Measurements from ENCODE around the gene RIN3.

The RIN3 gene

GRCh38 chr14:92470215-92470614, 43.4 kb upstream of the RIN3 start:
- H3K4me3 ChIP-seq (ENCODE audit: low read depth, low read length) = no peak overlapping the region
- no peak for TF ChIP-seq CTCF (IDR thresholded peaks at IDR 0.05; ENCODE audit: low read depth, low read length, missing control alignments)
- DNase-seq (ENCODE audit: low read depth) = no peak

GRCh38 chr14:92470811-92471210, 42.8 kb upstream of the RIN3 start:
- DNase-seq (ENCODE audit: low read depth) = no peak
- H3K4me3 ChIP-seq (ENCODE audit: low read depth, low read length) = no peak overlapping the region
- TF ChIP-seq CTCF (IDR thresholded peaks at IDR 0.05; ENCODE audit: low read depth, low read length, missing control alignments) = no peak

GRCh38 chr14:92471919-92472318, 41.7 kb upstream of the RIN3 start:
- no peak overlapping the region for H3K4me3 ChIP-seq (ENCODE audit: low read depth, low read length)
- TF ChIP-seq CTCF (IDR thresholded peaks at IDR 0.05; ENCODE audit: low read depth, low read length, missing control alignments) = no peak
- DNase-seq (ENCODE audit: low read depth) = no peak

- H3K4me3 ChIP-seq (ENCODE audit: low read depth, low read length) = no peak overlapping the region
- DNase-seq (ENCODE audit: low read depth) = no peak
- no peak for TF ChIP-seq CTCF (IDR thresholded peaks at IDR 0.05; ENCODE audit: low read depth, low read length, missing control alignments)
Observed at GRCh38 chr14:92472860-92473259, 40.7 kb upstream of the RIN3 start.

- H3K4me3 ChIP-seq (ENCODE audit: low read depth, low read length) = no peak overlapping the region
- DNase-seq (ENCODE audit: low read depth) = no peak
- TF ChIP-seq CTCF (IDR thresholded peaks at IDR 0.05; ENCODE audit: low read depth, low read length, missing control alignments) = no peak
Observed at GRCh38 chr14:92473261-92473968, 40.2 kb upstream of the RIN3 start.

- no peak overlapping the region for H3K4me3 ChIP-seq (ENCODE audit: low read depth, low read length)
- TF ChIP-seq CTCF (IDR thresholded peaks at IDR 0.05; ENCODE audit: low read depth, low read length, missing control alignments) = no peak
- DNase-seq (ENCODE audit: low read depth) = no peak
Observed at GRCh38 chr14:92473969-92474535, 39.5 kb upstream of the RIN3 start.

GRCh38 chr14:92475037-92475436, 38.5 kb upstream of the RIN3 start:
- no peak for TF ChIP-seq CTCF (IDR thresholded peaks at IDR 0.05; ENCODE audit: low read depth, low read length, missing control alignments)
- no peak for DNase-seq (ENCODE audit: low read depth)
- H3K4me3 ChIP-seq (ENCODE audit: low read depth, low read length) = no peak overlapping the region
